H1 (cell line): ENCODE results near the gene PXDC1. TPM values are rescaled to one million over a fixed set of nuclear protein-coding genes. Genes with fewer than 3 reads are reported as not detected.

Experiments
- CTCF ChIA-PET: fragments of 300-600 bp; sonication (Branson Sonifier 250); formaldehyde crosslinking; loops from one replicate; lab custom pipeline; 2021; ENCODE audit not compliant: partially characterized antibody; lab: Charles Lee
- POLR2A ChIA-PET: fragments of 300-600 bp; sonication (Branson Sonifier 250); formaldehyde crosslinking; loops from one replicate; lab custom pipeline; 2021; ENCODE audit warnings: inconsistent platforms; ENCODE audit not compliant: partially characterized antibody; lab: Charles Lee
- DNase-seq, 2 experiments: peaks; one replicate each; pipeline versions ENCODE4 v3.0.0 to v3.0.0-alpha.2; 2010 to 2022; ENCODE audit warnings: low spot score in 2 of 2, low read depth in 1 of 2, mixed read lengths in 1 of 2
- FAIRE-seq: peaks from 2 replicates; lab custom pipeline; 2011; peaks lifted over from hg19 to GRCh38; lab: Jason Lieb, UNC
- H2AFZ ChIP-seq: 2 replicates; pipeline ENCODE4 v1.8.1; 2012; ENCODE audit warnings: low read length, inconsistent platforms
- H2AK5ac ChIP-seq: 2 replicates; pipeline ENCODE4 v1.6.1; 2013; ENCODE audit warnings: low read depth, low read length
- H2BK120ac ChIP-seq: replicated peaks from 2 replicates; pipeline ENCODE3; 2013; ENCODE audit warnings: low read depth, low read length, inconsistent platforms
- H2BK12ac ChIP-seq: 2 replicates; pipeline ENCODE4 v1.6.1; 2013; ENCODE audit warnings: low read depth, low read length
- H2BK15ac ChIP-seq: 2 replicates; pipeline ENCODE4 v1.6.1; 2013; ENCODE audit warnings: low read length
- H2BK20ac ChIP-seq: 2 replicates; pipeline ENCODE4 v1.6.1; 2013; ENCODE audit warnings: low read length
- H2BK5ac ChIP-seq: 2 replicates; pipeline ENCODE4 v1.6.1; 2013; ENCODE audit warnings: low read depth, low read length
- H3K14ac ChIP-seq: 2 replicates; pipeline ENCODE4 v1.6.1; 2013; ENCODE audit warnings: inconsistent platforms; ENCODE audit not compliant: insufficient read length
- H3K18ac ChIP-seq: 2 replicates; pipeline ENCODE4 v1.6.1; 2013; ENCODE audit warnings: low read length; ENCODE audit errors: extremely low read depth
- H3K23ac ChIP-seq: 2 replicates; pipeline ENCODE4 v1.6.1; 2013; ENCODE audit warnings: inconsistent platforms; ENCODE audit not compliant: insufficient read length
- H3K23me2 ChIP-seq: 2 replicates; pipeline ENCODE4 v1.6.1; 2013; ENCODE audit warnings: low read depth, low read length
- H3K27ac ChIP-seq: 2 replicates; pipeline ENCODE4 v1.6.1; 2011; ENCODE audit warnings: low read depth, low read length, inconsistent platforms
- H3K27me3 ChIP-seq, 4 experiments: replicated peaks in 1 of 4; 1 replicate in 1 of 4; 2 replicates in 3 of 4; pipeline versions ENCODE4 v1.6.1 to v1.8.1; 2011 to 2013; ENCODE audit warnings: low read length in 3 of 4, mild to moderate bottlenecking in 3 of 4, inconsistent platforms in 2 of 4, mixed read lengths in 2 of 4, moderate library complexity in 1 of 4; ENCODE audit not compliant: control insufficient read depth in 3 of 4, insufficient read depth in 3 of 4; ENCODE audit errors: extremely low read depth in 1 of 4
- H3K36me3 ChIP-seq, 4 experiments: 2 replicates each; pipeline versions ENCODE4 v1.6.1 to v1.8.1; 2011 to 2013; ENCODE audit warnings: mild to moderate bottlenecking in 4 of 4, low read length in 3 of 4, moderate library complexity in 2 of 4, control low read depth in 1 of 4, inconsistent platforms in 1 of 4; ENCODE audit not compliant: insufficient read depth in 4 of 4, control insufficient read depth in 2 of 4
- H3K4ac ChIP-seq: replicated peaks from 2 replicates; pipeline ENCODE3; 2013; ENCODE audit warnings: low read length, low read depth, mixed read lengths, inconsistent platforms; ENCODE audit not compliant: insufficient read length
- H3K4me1 ChIP-seq, 4 experiments: replicated peaks in 1 of 4; 1 replicate in 1 of 4; 2 replicates in 3 of 4; pipeline versions ENCODE4 v1.6.1 to v1.8.1; 2011 to 2013; ENCODE audit warnings: low read length in 3 of 4, inconsistent platforms in 2 of 4, mixed read lengths in 1 of 4; ENCODE audit not compliant: insufficient read depth in 4 of 4, control insufficient read depth in 3 of 4
- H3K4me2 ChIP-seq, 2 experiments: 2 replicates each; pipeline versions ENCODE4 v1.6.1 to v1.8.1; 2011 to 2013; ENCODE audit warnings: low read depth in 2 of 2, low read length in 2 of 2, control low read depth in 1 of 2, inconsistent platforms in 1 of 2, mild to moderate bottlenecking in 1 of 2; ENCODE audit not compliant: insufficient read depth in 1 of 2
- H3K4me3 ChIP-seq, 4 experiments: fragments of 200-600, 300-600 bp in 1 of 4; sonication (generic), shearing (Covaris generic), sonication (Bioruptor Twin) in 1 of 4; 2 replicates each; pipeline versions ENCODE4 v1.5.1 to v1.8.1; 2011 to 2016; ENCODE audit warnings: low read length in 4 of 4, low read depth in 3 of 4, control low read depth in 2 of 4, inconsistent platforms in 2 of 4, mild to moderate bottlenecking in 2 of 4, mixed read lengths in 1 of 4, moderate library complexity in 1 of 4; ENCODE audit not compliant: insufficient read depth in 2 of 4; ENCODE audit errors: extremely low read depth in 1 of 4
- H3K56ac ChIP-seq: replicated peaks from 2 replicates; pipeline ENCODE3; 2013; ENCODE audit warnings: low read depth, mild to moderate bottlenecking, mixed read lengths, low read length, inconsistent platforms; ENCODE audit not compliant: insufficient read length
- H3K79me1 ChIP-seq: 2 replicates; pipeline ENCODE4 v1.6.1; 2013; ENCODE audit warnings: low read depth, low read length, control low read depth
- H3K79me2 ChIP-seq, 2 experiments: 2 replicates each; pipeline versions ENCODE4 v1.6.1 to v1.8.1; 2012 to 2013; ENCODE audit warnings: low read length in 2 of 2, mild to moderate bottlenecking in 2 of 2, inconsistent platforms in 1 of 2; ENCODE audit not compliant: insufficient read depth in 2 of 2, control insufficient read depth in 1 of 2
- H3K9ac ChIP-seq, 4 experiments: replicated peaks in 1 of 4; 1 replicate in 1 of 4; 2 replicates in 3 of 4; pipeline versions ENCODE4 v1.6.1 to v1.8.1; 2011 to 2013; ENCODE audit warnings: low read depth in 3 of 4, low read length in 3 of 4, control low read depth in 2 of 4, mild to moderate bottlenecking in 2 of 4, moderate library complexity in 2 of 4, inconsistent platforms in 1 of 4; ENCODE audit errors: extremely low read depth in 1 of 4
- H3K9me3 ChIP-seq, 2 experiments: 2 replicates each; pipeline versions ENCODE4 v1.6.1 to v1.8.1; 2012 to 2013; ENCODE audit warnings: mild to moderate bottlenecking in 2 of 2, moderate library complexity in 2 of 2, control low read depth in 1 of 2, inconsistent platforms in 1 of 2, low read depth in 1 of 2, low read length in 1 of 2, mixed read lengths in 1 of 2; ENCODE audit not compliant: insufficient read depth in 2 of 2
- H4K20me1 ChIP-seq, 2 experiments: replicated peaks in 1 of 2; 2 replicates each; pipeline versions ENCODE3 to v1.8.1; 2011 to 2013; ENCODE audit warnings: inconsistent platforms in 2 of 2, low read length in 2 of 2, mild to moderate bottlenecking in 1 of 2; ENCODE audit not compliant: insufficient read depth in 2 of 2, control insufficient read depth in 1 of 2
- H4K5ac ChIP-seq: 2 replicates; pipeline ENCODE4 v1.6.1; 2013; ENCODE audit warnings: low read length, low read depth, mixed read lengths, inconsistent platforms; ENCODE audit not compliant: insufficient read length
- H4K8ac ChIP-seq: 2 replicates; pipeline ENCODE4 v1.8.0; 2013; ENCODE audit warnings: mild to moderate bottlenecking, moderate library complexity, low read length, inconsistent platforms; ENCODE audit not compliant: insufficient read depth; ENCODE audit errors: extremely low read depth
- H4K91ac ChIP-seq: replicated peaks from 2 replicates; pipeline ENCODE3; 2013; ENCODE audit warnings: low read length, mixed read lengths, inconsistent platforms; ENCODE audit not compliant: insufficient read length
- ATF2 ChIP-seq: IDR thresholded peaks from 2 replicates; pipeline ENCODE4 v1.6.1; 2012; ENCODE audit warnings: low read length, inconsistent platforms
- GABPA ChIP-seq: IDR thresholded peaks from 2 replicates; pipeline ENCODE4 v1.6.1; 2011; ENCODE audit warnings: mild to moderate bottlenecking, low read length, moderate library complexity, borderline replicate concordance; ENCODE audit not compliant: insufficient read depth
- GTF2F1 ChIP-seq: IDR thresholded peaks from 2 replicates; pipeline ENCODE4 v1.6.1; 2012; ENCODE audit warnings: low read depth, low read length, improper control_type of control experiment, borderline replicate concordance
- RBBP5 ChIP-seq: IDR thresholded peaks from 2 replicates; pipeline ENCODE4 v1.7.1; 2012; ENCODE audit warnings: low read depth, mild to moderate bottlenecking, inconsistent platforms, low read length, moderate library complexity, borderline replicate concordance
- TEAD4 ChIP-seq: IDR thresholded peaks from 2 replicates; pipeline ENCODE4 v1.6.1; 2012; ENCODE audit warnings: low read depth, low read length, inconsistent platforms, mixed read lengths
- WGBS, 2 experiments: shearing (Covaris generic) in 1 of 2; methylation state at CpG; one replicate each; pipeline versions ENCODE4 v1.1.6 to v1.1.7; 2013 to 2015; ENCODE audit warnings: low lambda C conversion rate in 2 of 2, mixed read lengths in 2 of 2, inconsistent platforms in 1 of 2, low coverage in 1 of 2, missing lambda C conversion rate in 1 of 2; ENCODE audit not compliant: insufficient replicate concordance in 2 of 2, insufficient coverage in 1 of 2, insufficient read length in 1 of 2; ENCODE audit errors: extremely low coverage in 1 of 2, missing lambda C conversion rate in 1 of 2; 5-methylcytosine and 5-hydroxymethylcytosine counted together
- polyA plus RNA-seq, 7 experiments: library from polyadenylated mRNA; depleted of rRNA in 3 of 7; stranded (reverse) in 5 of 7; unstranded in 2 of 7; fragments of >200 nt in 5 of 7; fragments of 200-250 nt in 2 of 7; gene quantifications; 1 replicate in 5 of 7; 2 replicates in 1 of 7; 4 replicates in 1 of 7; pipeline versions ENCODE4 v1.2.1 to v1.2.3, GENCODE V29; 2011 to 2013; ENCODE audit warnings: missing spikeins in 2 of 7, mixed read lengths in 2 of 7
- total RNA-seq: library from RNA; stranded (reverse); fragmentation: NEBNext Ultra II Directional; extraction: Animal tissue kit (Norgen Biotek cat#: 25700); gene quantifications from 2 replicates; pipeline ENCODE4 v1.2.1, GENCODE V29; 2021

Gene PXDC1
- total and polyA plus RNA-seq, 2 of the 8 experiments (the other 6 are each of a cell fraction or from before 2014, with no cell fraction given) = 1.7 to 2.0 TPM

GRCh38 chr6:3715285-3715684 lies 36.2 kb downstream of the PXDC1 start:
- Histone ChIP-seq H3K79me1 (no peaks in the 10 kb centered on the region), H3K9ac (no peak overlapping the region), H3K4me2 (no peak overlapping the region), H3K18ac (no peak overlapping the region)
- TF ChIP-seq GABPA (no peak), RBBP5 (no peak), TEAD4 (no peak), ATF2 (no peak), GTF2F1 (no peak)
- TF ChIP-seq, all 59 proteins: peak for 0
- Histone ChIP-seq H4K20me1 (no peaks in the 10 kb centered on the region), H4K91ac (no peak overlapping the region), H3K9me3 (peaks cover 0 to 2% of the 10 kb centered on the region in 2 experiments; a peak in 1 of 4 replicates), H3K4me3 (no peak overlapping the region), H3K79me2 (no peaks in the 10 kb centered on the region), H2BK15ac (no peak overlapping the region), H3K27me3 (no peaks in the 10 kb centered on the region), H3K36me3 (no peaks in the 10 kb centered on the region), H2AFZ (no peak overlapping the region), H3K27ac (no peak overlapping the region), H2BK5ac (no peak overlapping the region), H2BK20ac (no peak overlapping the region), H3K4ac (no peak overlapping the region), H3K23ac (no peak overlapping the region), H2BK120ac (no peak overlapping the region), H4K8ac (no peak overlapping the region), H2AK5ac (no peak overlapping the region), H3K4me1 (no peaks in the 10 kb centered on the region), H3K23me2 (no peaks in the 10 kb centered on the region; the same call in 1 of the 2 replicates), H3K56ac (no peak overlapping the region), H2BK12ac (no peak overlapping the region), H4K5ac (no peak overlapping the region), H3K14ac (no peak overlapping the region)
- FAIRE-seq = no peak
- DNase-seq = no peak
- WGBS, 2 experiments = 93% methylated on average over 1 of the region's 1 CpG; no CpG with 5 or more reads in 1 of the 2 experiments
- ChIA-PET CTCF (interaction anchor here (1.0 to 2.7 kb wide), 3 partner anchors 8 to 263 kb away, joined by 3 to 16 read pairs (median 3); no protein-coding TSS in a partner anchor), POLR2A (interaction anchor here (0.8 kb wide), 1 partner anchor 119 kb away, joined by 3 read pairs; no protein-coding TSS in a partner anchor)
